WTC11 (cell line): ENCODE measurements around the gene MALSU1. TPM values are rescaled to one million over a fixed set of nuclear protein-coding genes. Genes with fewer than 3 reads are reported as not detected.

Experiments used
- ATAC-seq: fragments of 200-7000 bp; cut with Tn5 transposase; 2 replicates; pipeline ENCODE4 v1.10.0; 2021; ENCODE audit warnings: mild to moderate bottlenecking, moderate library complexity
- CTCF ChIA-PET: fragments of 300-600 bp; sonication (Branson Sonifier 250); formaldehyde crosslinking; loops from one replicate; lab custom pipeline; 2021; ENCODE audit warnings: antibody characterized with exemption; lab: Charles Lee
- POLR2A ChIA-PET: fragments of 350-600 bp; sonication (Branson Sonifier 250); formaldehyde crosslinking; loops from one replicate; lab custom pipeline; 2021; ENCODE audit warnings: antibody characterized with exemption; lab: Charles Lee
- DNase-seq: peaks from one replicate; pipeline ENCODE4 v3.0.0; 2021; ENCODE audit warnings: low spot score
- H3K27ac Mint-ChIP-seq: 2 replicates; pipeline ENCODE4 v1.8.0; 2021; ENCODE audit warnings: mixed read lengths
- H3K27me3 Mint-ChIP-seq: 2 replicates; pipeline ENCODE4 v1.8.0; 2021; ENCODE audit warnings: low read depth, mild to moderate bottlenecking, moderate library complexity, mixed read lengths
- H3K36me3 Mint-ChIP-seq: 2 replicates; pipeline ENCODE4 v1.8.0; 2021; ENCODE audit warnings: mixed read lengths
- H3K4me1 Mint-ChIP-seq: 2 replicates; pipeline ENCODE4 v1.8.0; 2022; ENCODE audit warnings: mixed read lengths
- H3K4me3 Mint-ChIP-seq: 2 replicates; pipeline ENCODE4 v1.8.0; 2021; ENCODE audit warnings: mild to moderate bottlenecking, moderate library complexity, mixed read lengths
- H3K9me3 Mint-ChIP-seq: 2 replicates; pipeline ENCODE4 v1.8.0; 2021; ENCODE audit warnings: mixed read lengths
- CREB1 ChIP-seq: sonication (generic); formaldehyde crosslinking; IDR thresholded peaks from 2 replicates; pipeline ENCODE4 v1.8.0; 2023; ENCODE audit warnings: mild to moderate bottlenecking, missing genetic modification reagents
- CREM ChIP-seq: sonication (generic); formaldehyde crosslinking; IDR thresholded peaks from 2 replicates; pipeline ENCODE4 v1.8.1; 2022; ENCODE audit warnings: mild to moderate bottlenecking, missing genetic modification reagents, moderate library complexity
- ELF4 ChIP-seq: sonication (generic); formaldehyde crosslinking; IDR thresholded peaks from 2 replicates; pipeline ENCODE4 v1.8.1; 2022; ENCODE audit warnings: low read depth, mild to moderate bottlenecking, moderate library complexity, missing genetic modification reagents
- FOXJ3 ChIP-seq: sonication (generic); formaldehyde crosslinking; IDR thresholded peaks from 2 replicates; pipeline ENCODE4 v1.9.0; 2021; ENCODE audit warnings: missing genetic modification reagents, mild to moderate bottlenecking, borderline replicate concordance
- FOXK1 ChIP-seq: sonication (generic); formaldehyde crosslinking; IDR thresholded peaks from 2 replicates; pipeline ENCODE4 v1.8.0; 2022; ENCODE audit warnings: mild to moderate bottlenecking, moderate library complexity, missing genetic modification reagents
- GTF2I ChIP-seq: fragments of 250-450 bp; sonication (Bioruptor Pico); conservative IDR thresholded peaks from 2 replicates; pipeline ENCODE4 v1.4.0; 2021; ENCODE audit warnings: mild to moderate bottlenecking
- HMGA2 ChIP-seq: fragments of 250-450 bp; sonication (Bioruptor Pico); IDR thresholded peaks from 2 replicates; pipeline ENCODE4 v1.4.0; 2021; ENCODE audit warnings: mild to moderate bottlenecking, moderate library complexity
- MLX ChIP-seq: sonication (generic); formaldehyde crosslinking; IDR thresholded peaks from 2 replicates; pipeline ENCODE4 v1.8.1; 2023; ENCODE audit warnings: mild to moderate bottlenecking, missing genetic modification reagents, moderate library complexity
- NR1H2 ChIP-seq: sonication (generic); formaldehyde crosslinking; IDR thresholded peaks from 2 replicates; pipeline ENCODE4 v1.9.0; 2021; ENCODE audit warnings: mild to moderate bottlenecking, moderate library complexity, missing genetic modification reagents
- PRDM15 ChIP-seq: sonication (generic); formaldehyde crosslinking; IDR thresholded peaks from 2 replicates; pipeline ENCODE4 v1.8.0; 2022; ENCODE audit warnings: missing genetic modification reagents
- PRRX2 ChIP-seq: fragments of 250-450 bp; sonication (Bioruptor Pico); IDR thresholded peaks from 2 replicates; pipeline ENCODE4 v1.8.0; 2021; ENCODE audit warnings: mild to moderate bottlenecking
- TCF7 ChIP-seq: sonication (generic); formaldehyde crosslinking; IDR thresholded peaks from 2 replicates; pipeline ENCODE4 v1.8.0; 2022; ENCODE audit warnings: mild to moderate bottlenecking, low read depth, missing genetic modification reagents, moderate library complexity
- ZNF138 ChIP-seq: sonication (generic); formaldehyde crosslinking; conservative IDR thresholded peaks from 2 replicates; pipeline ENCODE4 v1.8.1; 2022; ENCODE audit warnings: mild to moderate bottlenecking, moderate library complexity, missing genetic modification reagents
- ZNF219 ChIP-seq: sonication (generic); formaldehyde crosslinking; IDR thresholded peaks from 2 replicates; pipeline ENCODE4 v1.8.0; 2023; ENCODE audit warnings: missing genetic modification reagents, mild to moderate bottlenecking, borderline replicate concordance
- ZNF416 ChIP-seq: fragments of 250-450 bp; sonication (Bioruptor Pico); IDR thresholded peaks from 2 replicates; pipeline ENCODE4 v1.9.0; 2021; ENCODE audit warnings: mild to moderate bottlenecking, inconsistent platforms
- ZNF423 ChIP-seq: fragments of 250-450 bp; sonication (Bioruptor Pico); IDR thresholded peaks from 2 replicates; pipeline ENCODE4 v2.1.2; 2022; ENCODE audit warnings: mild to moderate bottlenecking, moderate library complexity
- total RNA-seq: library from RNA; stranded (reverse); gene quantifications from 3 replicates; pipeline ENCODE4 v1.2.3, GENCODE V29; 2021
- TF ChIP-seq, protein P1 (sequence below): fragments of 250-450 bp; sonication (Bioruptor Pico); IDR thresholded peaks from 2 replicates; pipeline ENCODE4 v1.9.0; 2021; ENCODE audit warnings: moderate library complexity, mild to moderate bottlenecking, inconsistent platforms, borderline replicate concordance
- TF ChIP-seq, protein P2 (sequence below): sonication (generic); formaldehyde crosslinking; IDR thresholded peaks from 2 replicates; pipeline ENCODE4 v1.8.0; 2022; ENCODE audit warnings: mild to moderate bottlenecking, missing genetic modification reagents
- TF ChIP-seq, protein P3 (sequence below): fragments of 250-450 bp; sonication (Bioruptor Pico); IDR thresholded peaks from 2 replicates; pipeline ENCODE4 v2.1.2; 2022; ENCODE audit warnings: mild to moderate bottlenecking, moderate library complexity
- TF ChIP-seq, protein P4 (sequence below): sonication (generic); formaldehyde crosslinking; IDR thresholded peaks from 2 replicates; pipeline ENCODE4 v1.8.0; 2023; ENCODE audit warnings: missing genetic modification reagents, mild to moderate bottlenecking, borderline replicate concordance
- TF ChIP-seq, protein P5 (sequence below): sonication (generic); formaldehyde crosslinking; IDR thresholded peaks from 2 replicates; pipeline ENCODE4 v1.8.1; 2022; ENCODE audit warnings: mild to moderate bottlenecking, moderate library complexity, missing genetic modification reagents
- TF ChIP-seq, protein P6 (sequence below): fragments of 250-450 bp; sonication (Bioruptor Pico); IDR thresholded peaks from 2 replicates; pipeline ENCODE4 v1.9.0; 2021; ENCODE audit warnings: mild to moderate bottlenecking

The MALSU1 gene
- total RNA-seq, 1 experiment from 2014 or later, result 81.5 TPM

DNA sequence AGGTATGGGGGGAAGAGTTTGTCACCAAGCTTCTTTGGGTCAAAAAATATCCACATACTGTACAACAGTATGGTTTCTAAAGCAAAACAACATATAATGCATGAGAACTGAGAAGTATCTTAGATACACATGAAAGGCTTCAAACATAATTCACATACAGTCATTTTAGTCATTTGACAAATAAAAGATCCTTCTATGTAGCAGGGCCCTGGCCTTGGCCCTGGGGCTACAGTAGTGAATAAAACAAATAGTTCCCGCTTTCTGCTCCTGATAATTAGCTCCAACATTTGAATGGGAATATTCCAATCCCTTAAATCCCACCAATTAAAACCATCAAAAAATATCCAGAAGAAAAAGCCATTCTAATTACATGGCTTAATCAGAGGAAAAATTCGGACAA, 51.3 kb downstream of the MALSU1 start (continued):
- TF ChIP-seq ZNF219 (CRISPR knock-in tag) (no peak), FOXJ3 (CRISPR knock-in tag) (no peak)

- DNase-seq (no peak), ATAC-seq (no peak; the same call in 1 of the 2 replicates)
- TF ChIP-seq CREB1 (CRISPR knock-in tag) (no peak), CREM (no peak), TCF7 (CRISPR knock-in tag) (no peak), ZNF138 (CRISPR knock-in tag) (no peak), PRDM15 (no peak), FOXJ3 (CRISPR knock-in tag) (no peak), PRRX2 (CRISPR knock-in tag) (no peak), GTF2I (CRISPR knock-in tag) (no peak), NR1H2 (CRISPR knock-in tag) (no peak), ZNF423 (CRISPR knock-in tag) (no peak), MLX (CRISPR knock-in tag) (no peak)
- TF ChIP-seq, protein P1, sequence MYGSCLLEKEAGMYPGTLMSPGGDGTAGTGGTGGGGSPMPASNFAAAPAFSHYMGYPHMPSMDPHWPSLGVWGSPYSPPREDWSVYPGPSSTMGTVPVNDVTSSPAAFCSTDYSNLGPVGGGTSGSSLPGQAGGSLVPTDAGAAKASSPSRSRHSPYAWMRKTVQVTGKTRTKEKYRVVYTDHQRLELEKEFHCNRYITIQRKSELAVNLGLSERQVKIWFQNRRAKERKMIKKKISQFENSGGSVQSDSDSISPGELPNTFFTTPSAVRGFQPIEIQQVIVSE, result no peak
- no peaks in the 10 kb centered on the region for H3K27me3 Mint-ChIP-seq
- H3K9me3 Mint-ChIP-seq, result no peaks in the 10 kb centered on the region
- peaks cover 24% of the 10 kb centered on the region for H3K36me3 Mint-ChIP-seq
- ChIA-PET POLR2A (no interaction called here), CTCF (no interaction called here)
- H3K4me1 Mint-ChIP-seq, result peaks cover 16% of the 10 kb centered on the region
- H3K27ac Mint-ChIP-seq, result no peak overlapping the region
- H3K4me3 Mint-ChIP-seq, result no peak overlapping the region
Measured at GRCh38 chr7:23353172-23353571, 54.0 kb downstream of the MALSU1 start.

DNA sequence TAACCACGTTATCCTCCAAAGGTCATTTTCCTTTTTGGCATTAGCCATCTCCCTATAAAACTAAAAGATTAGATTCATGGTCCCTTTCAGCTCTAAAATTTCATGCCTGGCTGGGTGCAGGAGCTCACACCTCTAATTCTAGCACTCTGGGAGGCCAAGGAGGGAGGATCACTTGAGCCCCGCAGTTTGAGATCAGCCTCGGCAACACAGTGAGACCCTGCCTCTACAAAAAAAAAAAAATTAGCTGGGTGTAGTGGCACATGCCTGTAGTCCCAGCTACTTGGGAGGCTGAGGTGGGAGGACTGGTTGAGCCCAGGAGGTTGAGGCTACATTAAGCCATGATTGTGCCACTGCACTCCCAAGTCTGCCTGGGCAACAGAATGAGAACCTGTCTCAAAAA, 57.0 kb downstream of the MALSU1 start:
- Mint-ChIP-seq H3K27ac (no peak overlapping the region), H3K9me3 (no peaks in the 10 kb centered on the region), H3K4me1 (peaks cover 9% of the 10 kb centered on the region), H3K4me3 (no peak overlapping the region), H3K27me3 (no peaks in the 10 kb centered on the region), H3K36me3 (peaks cover 8% of the 10 kb centered on the region; the same call in 1 of the 2 replicates)
- POLR2A ChIA-PET, result interaction anchor here (0.5 kb wide), 1 partner anchor 359 kb away, joined by 4 read pairs; no protein-coding TSS in a partner anchor
- DNase-seq, result no peak
- CTCF ChIA-PET, result no interaction called here
- no peak for ATAC-seq
- TF ChIP-seq, protein P2, sequence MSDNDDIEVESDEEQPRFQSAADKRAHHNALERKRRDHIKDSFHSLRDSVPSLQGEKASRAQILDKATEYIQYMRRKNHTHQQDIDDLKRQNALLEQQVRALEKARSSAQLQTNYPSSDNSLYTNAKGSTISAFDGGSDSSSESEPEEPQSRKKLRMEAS (CRISPR knock-in tag), result no peak
- TF ChIP-seq, protein P3, sequence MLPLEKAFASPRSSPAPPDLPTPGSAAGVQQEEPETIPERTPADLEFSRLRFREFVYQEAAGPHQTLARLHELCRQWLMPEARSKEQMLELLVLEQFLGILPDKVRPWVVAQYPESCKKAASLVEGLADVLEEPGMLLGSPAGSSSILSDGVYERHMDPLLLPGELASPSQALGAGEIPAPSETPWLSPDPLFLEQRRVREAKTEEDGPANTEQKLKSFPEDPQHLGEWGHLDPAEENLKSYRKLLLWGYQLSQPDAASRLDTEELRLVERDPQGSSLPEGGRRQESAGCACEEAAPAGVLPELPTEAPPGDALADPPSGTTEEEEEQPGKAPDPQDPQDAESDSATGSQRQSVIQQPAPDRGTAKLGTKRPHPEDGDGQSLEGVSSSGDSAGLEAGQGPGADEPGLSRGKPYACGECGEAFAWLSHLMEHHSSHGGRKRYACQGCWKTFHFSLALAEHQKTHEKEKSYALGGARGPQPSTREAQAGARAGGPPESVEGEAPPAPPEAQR, result no peak
- TF ChIP-seq, protein P4, sequence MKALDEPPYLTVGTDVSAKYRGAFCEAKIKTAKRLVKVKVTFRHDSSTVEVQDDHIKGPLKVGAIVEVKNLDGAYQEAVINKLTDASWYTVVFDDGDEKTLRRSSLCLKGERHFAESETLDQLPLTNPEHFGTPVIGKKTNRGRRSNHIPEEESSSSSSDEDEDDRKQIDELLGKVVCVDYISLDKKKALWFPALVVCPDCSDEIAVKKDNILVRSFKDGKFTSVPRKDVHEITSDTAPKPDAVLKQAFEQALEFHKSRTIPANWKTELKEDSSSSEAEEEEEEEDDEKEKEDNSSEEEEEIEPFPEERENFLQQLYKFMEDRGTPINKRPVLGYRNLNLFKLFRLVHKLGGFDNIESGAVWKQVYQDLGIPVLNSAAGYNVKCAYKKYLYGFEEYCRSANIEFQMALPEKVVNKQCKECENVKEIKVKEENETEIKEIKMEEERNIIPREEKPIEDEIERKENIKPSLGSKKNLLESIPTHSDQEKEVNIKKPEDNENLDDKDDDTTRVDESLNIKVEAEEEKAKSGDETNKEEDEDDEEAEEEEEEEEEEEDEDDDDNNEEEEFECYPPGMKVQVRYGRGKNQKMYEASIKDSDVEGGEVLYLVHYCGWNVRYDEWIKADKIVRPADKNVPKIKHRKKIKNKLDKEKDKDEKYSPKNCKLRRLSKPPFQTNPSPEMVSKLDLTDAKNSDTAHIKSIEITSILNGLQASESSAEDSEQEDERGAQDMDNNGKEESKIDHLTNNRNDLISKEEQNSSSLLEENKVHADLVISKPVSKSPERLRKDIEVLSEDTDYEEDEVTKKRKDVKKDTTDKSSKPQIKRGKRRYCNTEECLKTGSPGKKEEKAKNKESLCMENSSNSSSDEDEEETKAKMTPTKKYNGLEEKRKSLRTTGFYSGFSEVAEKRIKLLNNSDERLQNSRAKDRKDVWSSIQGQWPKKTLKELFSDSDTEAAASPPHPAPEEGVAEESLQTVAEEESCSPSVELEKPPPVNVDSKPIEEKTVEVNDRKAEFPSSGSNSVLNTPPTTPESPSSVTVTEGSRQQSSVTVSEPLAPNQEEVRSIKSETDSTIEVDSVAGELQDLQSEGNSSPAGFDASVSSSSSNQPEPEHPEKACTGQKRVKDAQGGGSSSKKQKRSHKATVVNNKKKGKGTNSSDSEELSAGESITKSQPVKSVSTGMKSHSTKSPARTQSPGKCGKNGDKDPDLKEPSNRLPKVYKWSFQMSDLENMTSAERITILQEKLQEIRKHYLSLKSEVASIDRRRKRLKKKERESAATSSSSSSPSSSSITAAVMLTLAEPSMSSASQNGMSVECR (CRISPR knock-in tag), result no peak
- TF ChIP-seq ELF4 (CRISPR knock-in tag) (no peak), HMGA2 (CRISPR knock-in tag) (no peak), ZNF423 (CRISPR knock-in tag) (no peak), NR1H2 (CRISPR knock-in tag) (no peak), FOXK1 (CRISPR knock-in tag) (no peak), ZNF416 (CRISPR knock-in tag) (no peak)
- TF ChIP-seq, protein P5, sequence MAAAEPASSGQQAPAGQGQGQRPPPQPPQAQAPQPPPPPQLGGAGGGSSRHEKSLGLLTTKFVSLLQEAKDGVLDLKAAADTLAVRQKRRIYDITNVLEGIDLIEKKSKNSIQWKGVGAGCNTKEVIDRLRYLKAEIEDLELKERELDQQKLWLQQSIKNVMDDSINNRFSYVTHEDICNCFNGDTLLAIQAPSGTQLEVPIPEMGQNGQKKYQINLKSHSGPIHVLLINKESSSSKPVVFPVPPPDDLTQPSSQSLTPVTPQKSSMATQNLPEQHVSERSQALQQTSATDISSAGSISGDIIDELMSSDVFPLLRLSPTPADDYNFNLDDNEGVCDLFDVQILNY, result no peak
- TF ChIP-seq, protein P6, sequence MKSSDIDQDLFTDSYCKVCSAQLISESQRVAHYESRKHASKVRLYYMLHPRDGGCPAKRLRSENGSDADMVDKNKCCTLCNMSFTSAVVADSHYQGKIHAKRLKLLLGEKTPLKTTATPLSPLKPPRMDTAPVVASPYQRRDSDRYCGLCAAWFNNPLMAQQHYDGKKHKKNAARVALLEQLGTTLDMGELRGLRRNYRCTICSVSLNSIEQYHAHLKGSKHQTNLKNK, result no peak
